SK-N-MC (cell line): ENCODE data around the gene KLHL36.

Source experiments
- DNase-seq: peaks from one replicate; pipeline ENCODE4 v3.0.0-alpha.2; 2011; ENCODE audit warnings: low read depth, low spot score
- H3K27ac ChIP-seq: fragments of 200-600 bp; sonication (generic); 2 replicates; pipeline ENCODE4 v1.5.1; 2016; ENCODE audit warnings: mixed run types
- H3K36me3 ChIP-seq: fragments of 200-600 bp; sonication (generic); 2 replicates; pipeline ENCODE4 v1.6.1; 2017; ENCODE audit warnings: antibody characterized with exemption, low read length, mixed read lengths; ENCODE audit not compliant: insufficient read depth
- H3K4me3 ChIP-seq: fragments of 200-600 bp; sonication (generic); 2 replicates; pipeline ENCODE4 v1.5.1; 2016
- H3K9ac ChIP-seq: fragments of 200-600 bp; sonication (generic); 2 replicates; pipeline ENCODE4 v1.8.0; 2017; ENCODE audit warnings: mixed run types, mixed read lengths; ENCODE audit not compliant: insufficient read length
- H3K9me3 ChIP-seq: fragments of 200-600 bp; sonication (generic); 2 replicates; pipeline ENCODE4 v1.6.1; 2017; ENCODE audit warnings: low read depth, mild to moderate bottlenecking, antibody characterized with exemption, low read length, moderate library complexity, mixed read lengths
- EZH2 ChIP-seq: fragments of 200-600 bp; sonication (generic); IDR thresholded peaks from one replicate; pipeline ENCODE4 v1.6.1; 2017; ENCODE audit warnings: antibody characterized with exemption
- FOXP2 ChIP-seq: optimal IDR thresholded peaks from 2 replicates; pipeline ENCODE3; 2011; ENCODE audit warnings: mild to moderate bottlenecking, moderate library complexity; ENCODE audit not compliant: insufficient read depth; ENCODE audit errors: extremely low read length, control extremely low read depth
- POLR2AphosphoS5 ChIP-seq: IDR thresholded peaks from 2 replicates; pipeline ENCODE4 v1.6.1; 2012; ENCODE audit warnings: mild to moderate bottlenecking, low read depth, low read length, borderline replicate concordance

Gene KLHL36

DNA sequence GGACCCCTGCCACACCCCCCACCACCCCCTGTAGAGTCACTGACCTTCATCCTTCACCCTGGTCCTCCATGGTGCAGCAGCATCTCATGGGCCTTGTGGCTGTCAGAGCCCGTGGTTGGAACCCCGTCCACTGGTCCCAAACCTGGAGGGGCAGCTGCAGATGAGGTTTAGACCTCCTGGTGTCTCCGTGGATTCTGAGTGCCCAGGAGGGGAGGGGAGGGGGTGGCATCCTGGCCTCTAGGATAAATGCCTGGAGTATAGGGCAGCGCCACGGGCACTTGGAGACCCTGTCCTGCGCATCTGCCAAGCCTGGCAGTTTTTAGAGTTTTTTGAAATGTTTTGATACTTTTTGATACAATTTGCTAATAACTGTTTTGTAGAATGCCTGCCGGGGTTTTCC lies 17.5 kb downstream of the KLHL36 start:
- Histone ChIP-seq H3K27ac (no peak overlapping the region), H3K9ac (no peak overlapping the region), H3K4me3 (no peak overlapping the region), H3K9me3 (no peaks in the 10 kb centered on the region), H3K36me3 (no peaks in the 10 kb centered on the region)
- DNase-seq: no peak
- TF ChIP-seq FOXP2: no peak
- no peak for TF ChIP-seq EZH2
- TF ChIP-seq POLR2AphosphoS5: no peak

DNA sequence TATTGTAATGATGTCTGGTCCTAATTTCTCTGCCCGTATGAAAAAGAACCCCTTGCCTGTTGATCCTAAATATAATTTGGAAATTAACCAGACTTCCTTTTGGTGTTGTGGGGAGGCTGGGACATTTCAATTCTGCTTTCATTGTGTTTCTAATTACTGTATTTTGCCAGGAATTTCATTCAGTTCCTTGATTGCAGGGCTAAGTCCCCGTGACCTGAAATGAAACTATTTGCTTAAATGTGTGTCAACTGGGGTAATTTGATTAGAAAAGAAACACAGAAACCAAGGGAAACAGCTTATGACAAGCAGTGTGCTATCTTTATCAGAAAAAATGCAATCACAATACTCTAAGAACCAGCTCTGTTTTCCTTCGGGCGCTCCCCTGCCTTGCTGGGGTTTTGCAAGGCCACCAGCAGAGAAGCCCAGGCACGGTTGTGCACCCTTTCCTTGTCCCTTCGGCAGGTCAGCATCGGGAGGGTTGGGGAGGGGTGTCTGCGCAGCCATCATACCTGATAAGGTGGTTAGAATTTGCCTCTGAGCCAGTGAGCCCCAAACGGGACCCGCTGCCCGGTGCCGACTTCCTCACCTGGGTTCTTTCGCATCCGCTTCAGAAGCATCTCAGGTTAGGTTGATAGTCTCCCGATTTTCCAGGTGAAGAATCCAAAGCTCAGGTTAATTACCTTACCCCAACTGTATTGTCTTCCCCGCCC lies 19.4 kb downstream of the KLHL36 start:
- Histone ChIP-seq H3K4me3 (no peak overlapping the region), H3K27ac (no peak overlapping the region), H3K9me3 (no peaks in the 10 kb centered on the region), H3K9ac (no peak overlapping the region), H3K36me3 (no peaks in the 10 kb centered on the region)
- no peak for DNase-seq
- TF ChIP-seq FOXP2 (no peak), EZH2 (no peak), POLR2AphosphoS5 (no peak)

DNA sequence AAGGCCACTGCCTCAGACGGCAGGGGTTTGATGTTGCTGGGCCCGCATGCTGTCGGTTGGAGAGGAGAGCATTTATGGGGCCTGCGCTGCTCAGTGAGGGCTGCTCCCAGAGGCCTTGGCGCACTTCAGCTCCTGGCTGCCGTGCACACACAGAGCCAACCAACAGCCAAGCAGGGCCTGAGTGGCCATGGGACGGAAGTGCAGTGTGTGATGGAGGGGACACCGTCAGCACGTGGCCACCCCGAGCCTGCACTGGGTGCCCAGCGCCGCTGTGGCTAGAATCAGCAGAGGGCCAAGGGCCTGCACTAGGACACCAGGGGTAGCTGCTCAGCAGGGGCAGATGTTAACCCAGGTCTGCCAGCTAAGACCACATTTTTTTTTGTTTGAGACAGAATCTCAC lies 21.8 kb downstream of the KLHL36 start:
- Histone ChIP-seq H3K36me3 (no peaks in the 10 kb centered on the region), H3K4me3 (no peak overlapping the region), H3K9ac (no peak overlapping the region), H3K9me3 (no peaks in the 10 kb centered on the region), H3K27ac (no peak overlapping the region)
- no peak for TF ChIP-seq FOXP2
- TF ChIP-seq POLR2AphosphoS5: no peak
- no peak for TF ChIP-seq EZH2
- DNase-seq: no peak

DNA sequence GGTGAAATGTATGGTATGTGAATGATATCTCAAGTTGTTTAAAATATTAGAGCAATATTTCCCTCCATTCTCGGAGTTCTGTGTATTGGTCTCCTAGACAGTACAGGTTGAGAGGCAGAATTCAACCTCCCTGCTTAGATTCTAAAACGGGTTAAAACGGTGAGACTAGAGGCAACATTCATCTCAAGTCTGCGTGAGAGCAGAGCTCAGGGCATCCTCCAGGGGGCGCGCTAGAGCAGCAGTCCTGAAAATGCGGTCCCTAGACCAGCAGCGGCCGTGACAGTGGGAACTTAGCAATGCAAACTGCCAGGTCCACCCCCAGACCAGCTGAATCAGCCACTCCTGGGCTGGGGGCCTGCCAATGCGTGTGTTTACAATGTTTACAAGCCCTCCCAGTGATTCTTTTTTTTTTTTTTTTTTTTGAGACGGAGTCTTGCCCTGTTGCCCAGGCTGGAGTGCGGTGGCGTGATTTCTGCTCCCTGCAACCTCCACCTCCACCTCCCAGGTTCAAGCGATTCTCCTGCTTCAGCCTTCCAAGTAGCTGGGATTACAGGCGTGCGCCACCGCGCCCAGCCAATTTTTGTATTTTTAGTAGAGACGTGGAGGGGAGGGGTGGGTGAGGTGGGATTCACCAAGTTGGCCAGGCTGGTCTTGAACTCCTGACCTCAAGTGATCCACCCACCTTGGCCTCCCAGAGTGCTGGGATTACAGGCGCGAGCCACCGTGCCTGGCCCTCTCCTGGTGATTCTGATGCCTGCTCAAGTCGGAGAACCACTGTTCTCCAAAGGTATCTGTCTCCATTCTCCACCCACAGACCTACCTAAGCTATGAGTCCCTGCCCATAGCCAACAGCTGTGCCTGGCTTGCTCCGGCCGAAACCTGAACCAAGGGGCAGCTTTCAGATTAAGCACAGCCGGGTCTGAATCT lies 24.2 kb downstream of the KLHL36 start:
- Histone ChIP-seq H3K9ac (no peak overlapping the region), H3K4me3 (no peak overlapping the region), H3K27ac (no peak overlapping the region), H3K9me3 (no peaks in the 10 kb centered on the region), H3K36me3 (no peaks in the 10 kb centered on the region)
- TF ChIP-seq POLR2AphosphoS5: no peak
- TF ChIP-seq FOXP2: no peak
- no peak for TF ChIP-seq EZH2
- no peak for DNase-seq

DNA sequence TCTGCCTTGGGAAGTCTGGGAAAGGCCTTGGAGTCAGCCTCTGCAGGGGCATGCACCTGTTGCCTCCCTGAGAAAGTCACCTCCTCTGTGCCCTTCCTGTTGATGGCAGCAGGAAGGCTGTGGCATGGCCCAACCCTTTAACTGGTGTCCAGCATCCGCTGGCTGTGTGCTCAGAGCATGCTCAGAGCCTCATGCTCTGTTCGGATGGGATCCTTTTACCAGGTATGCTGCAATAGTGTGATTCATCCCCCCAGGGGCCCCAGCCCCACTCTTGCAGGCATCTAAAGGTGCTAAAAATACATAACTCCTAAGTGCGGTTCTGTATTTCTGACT lies 24.9 kb downstream of the KLHL36 start:
- no peak overlapping the region for H3K9ac ChIP-seq
- TF ChIP-seq EZH2 (no peak), POLR2AphosphoS5 (no peak)
- DNase-seq: no peak

DNA sequence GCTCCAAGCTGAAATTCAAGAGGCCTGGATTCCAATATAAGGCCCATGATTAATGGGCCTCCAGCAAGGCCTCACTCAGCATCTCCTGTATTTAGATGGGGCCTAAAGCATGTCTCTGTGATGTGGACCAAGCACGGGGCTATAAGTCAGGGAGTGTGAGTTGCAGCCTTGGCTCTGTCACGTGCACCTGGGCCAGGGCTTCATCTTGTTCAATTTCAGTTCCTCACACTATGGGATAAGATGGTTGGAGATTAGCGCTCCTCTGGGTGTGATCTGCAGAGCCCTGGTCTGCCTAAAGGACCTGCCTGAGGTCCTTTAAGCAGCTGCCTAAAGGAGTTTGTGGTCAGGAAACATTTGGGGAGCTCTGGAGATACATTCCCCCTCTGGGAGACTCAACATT lies 25.2 kb downstream of the KLHL36 start:
- Histone ChIP-seq H3K36me3 (no peaks in the 10 kb centered on the region), H3K9ac (no peak overlapping the region), H3K27ac (no peak overlapping the region), H3K4me3 (no peak overlapping the region), H3K9me3 (no peaks in the 10 kb centered on the region)
- no peak for DNase-seq
- TF ChIP-seq FOXP2 (no peak), EZH2 (no peak), POLR2AphosphoS5 (no peak)

More for the DNA sequence above, 24.9 kb downstream of the KLHL36 start:
- Histone ChIP-seq H3K27ac (no peak overlapping the region), H3K36me3 (no peaks in the 10 kb centered on the region), H3K4me3 (no peak overlapping the region), H3K9me3 (no peaks in the 10 kb centered on the region)

DNA sequence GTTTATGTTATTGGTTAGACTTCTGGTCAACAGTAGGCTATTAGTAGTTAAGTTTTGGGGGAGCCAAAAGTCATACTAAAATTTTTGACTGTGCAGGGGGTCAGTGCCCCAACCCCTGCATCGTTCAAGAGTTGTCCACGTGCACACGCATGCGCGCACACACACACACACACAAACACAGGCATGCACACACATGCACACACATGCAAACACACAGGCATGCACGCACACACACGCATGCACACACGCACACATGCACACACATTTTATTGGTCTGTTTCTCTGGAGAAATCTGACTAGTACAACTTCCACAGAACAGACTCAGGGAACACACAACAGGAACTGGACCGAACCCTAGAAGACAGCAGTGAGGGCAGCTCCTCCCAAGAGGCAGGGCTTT lies 27.1 kb downstream of the KLHL36 start:
- H3K9me3 ChIP-seq: no peaks in the 10 kb centered on the region
- no peaks in the 10 kb centered on the region for H3K36me3 ChIP-seq
- TF ChIP-seq EZH2: no peak
- no peak for TF ChIP-seq POLR2AphosphoS5
- TF ChIP-seq FOXP2: no peak
- no peak for DNase-seq
- H3K4me3 ChIP-seq: no peak overlapping the region
- H3K9ac ChIP-seq: no peak overlapping the region
- H3K27ac ChIP-seq: no peak overlapping the region

DNA sequence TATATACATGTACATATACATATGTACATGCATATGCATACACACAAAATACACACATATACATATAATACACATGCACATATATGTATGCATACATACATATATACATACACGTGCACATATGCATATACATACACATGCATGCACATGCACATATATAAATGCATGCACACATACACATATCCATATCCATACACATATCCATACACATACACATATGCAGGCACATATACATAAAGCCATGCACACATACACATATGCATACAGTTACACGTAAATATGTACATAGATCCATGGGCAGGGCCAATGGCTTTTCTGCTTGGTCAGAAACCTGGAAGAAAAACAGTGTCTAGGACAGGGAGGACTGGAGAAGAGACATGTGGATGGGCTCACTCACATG lies 27.6 kb downstream of the KLHL36 start:
- H3K36me3 ChIP-seq: no peaks in the 10 kb centered on the region
- H3K9me3 ChIP-seq: no peaks in the 10 kb centered on the region
- H3K27ac ChIP-seq: no peak overlapping the region
- TF ChIP-seq POLR2AphosphoS5: no peak
- TF ChIP-seq EZH2: no peak
- TF ChIP-seq FOXP2: no peak
- H3K9ac ChIP-seq: no peak overlapping the region
- no peak overlapping the region for H3K4me3 ChIP-seq
- no peak for DNase-seq
